AG09319 (cell line): ENCODE measurements around the gene CCDC116.

ENCODE experiments used
- DNase-seq: peaks from one replicate; pipeline ENCODE4 v3.0.0-alpha.2; 2010; ENCODE audit warnings: low read depth; ENCODE audit errors: extremely low read depth
- TF ChIP-seq, protein P1 (sequence below): IDR thresholded peaks from 2 replicates; pipeline ENCODE4 v1.5.1; 2011; ENCODE audit warnings: low read depth, mild to moderate bottlenecking, inconsistent platforms, low read length, moderate library complexity

The CCDC116 gene

DNA sequence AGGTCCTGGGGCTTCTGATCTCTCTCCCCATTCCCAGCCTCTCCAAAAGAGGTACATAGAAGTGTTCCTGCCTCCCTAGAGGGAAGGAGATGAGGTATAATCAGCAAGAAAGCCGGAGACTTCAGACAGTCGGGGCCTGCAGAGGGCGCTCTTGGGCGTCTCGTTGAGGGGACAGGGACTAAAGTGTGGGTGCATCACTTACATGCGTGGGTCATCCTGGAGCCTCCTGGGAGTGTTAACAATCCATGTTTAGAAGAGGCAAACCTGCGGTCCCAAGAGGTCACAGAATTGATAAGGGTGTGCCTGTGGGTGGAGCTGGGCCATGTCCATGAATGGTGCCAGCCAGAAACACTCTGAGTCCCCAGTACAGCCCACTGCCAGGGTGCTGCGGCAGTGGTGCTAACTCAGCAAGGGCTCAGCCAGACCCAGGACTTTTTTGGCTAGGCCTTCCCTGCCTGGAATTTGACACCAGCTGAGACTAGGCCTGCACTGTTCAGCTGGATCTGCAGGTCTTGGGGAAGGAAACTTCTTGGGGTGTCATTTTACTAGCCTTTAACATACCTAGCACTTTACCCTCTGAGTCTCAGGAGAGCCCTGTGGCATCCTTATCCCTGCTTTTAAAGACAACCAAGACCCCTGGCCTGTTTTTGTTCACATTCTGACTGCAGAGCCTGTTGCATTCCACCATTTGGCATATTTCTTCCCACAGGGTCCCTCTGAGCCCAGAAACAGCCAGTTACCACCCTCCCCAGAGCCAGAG lies 8.3 kb upstream of the CCDC116 start:
- TF ChIP-seq, protein P1, sequence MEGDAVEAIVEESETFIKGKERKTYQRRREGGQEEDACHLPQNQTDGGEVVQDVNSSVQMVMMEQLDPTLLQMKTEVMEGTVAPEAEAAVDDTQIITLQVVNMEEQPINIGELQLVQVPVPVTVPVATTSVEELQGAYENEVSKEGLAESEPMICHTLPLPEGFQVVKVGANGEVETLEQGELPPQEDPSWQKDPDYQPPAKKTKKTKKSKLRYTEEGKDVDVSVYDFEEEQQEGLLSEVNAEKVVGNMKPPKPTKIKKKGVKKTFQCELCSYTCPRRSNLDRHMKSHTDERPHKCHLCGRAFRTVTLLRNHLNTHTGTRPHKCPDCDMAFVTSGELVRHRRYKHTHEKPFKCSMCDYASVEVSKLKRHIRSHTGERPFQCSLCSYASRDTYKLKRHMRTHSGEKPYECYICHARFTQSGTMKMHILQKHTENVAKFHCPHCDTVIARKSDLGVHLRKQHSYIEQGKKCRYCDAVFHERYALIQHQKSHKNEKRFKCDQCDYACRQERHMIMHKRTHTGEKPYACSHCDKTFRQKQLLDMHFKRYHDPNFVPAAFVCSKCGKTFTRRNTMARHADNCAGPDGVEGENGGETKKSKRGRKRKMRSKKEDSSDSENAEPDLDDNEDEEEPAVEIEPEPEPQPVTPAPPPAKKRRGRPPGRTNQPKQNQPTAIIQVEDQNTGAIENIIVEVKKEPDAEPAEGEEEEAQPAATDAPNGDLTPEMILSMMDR, result peak; percentile 44
- no peak for DNase-seq

DNA sequence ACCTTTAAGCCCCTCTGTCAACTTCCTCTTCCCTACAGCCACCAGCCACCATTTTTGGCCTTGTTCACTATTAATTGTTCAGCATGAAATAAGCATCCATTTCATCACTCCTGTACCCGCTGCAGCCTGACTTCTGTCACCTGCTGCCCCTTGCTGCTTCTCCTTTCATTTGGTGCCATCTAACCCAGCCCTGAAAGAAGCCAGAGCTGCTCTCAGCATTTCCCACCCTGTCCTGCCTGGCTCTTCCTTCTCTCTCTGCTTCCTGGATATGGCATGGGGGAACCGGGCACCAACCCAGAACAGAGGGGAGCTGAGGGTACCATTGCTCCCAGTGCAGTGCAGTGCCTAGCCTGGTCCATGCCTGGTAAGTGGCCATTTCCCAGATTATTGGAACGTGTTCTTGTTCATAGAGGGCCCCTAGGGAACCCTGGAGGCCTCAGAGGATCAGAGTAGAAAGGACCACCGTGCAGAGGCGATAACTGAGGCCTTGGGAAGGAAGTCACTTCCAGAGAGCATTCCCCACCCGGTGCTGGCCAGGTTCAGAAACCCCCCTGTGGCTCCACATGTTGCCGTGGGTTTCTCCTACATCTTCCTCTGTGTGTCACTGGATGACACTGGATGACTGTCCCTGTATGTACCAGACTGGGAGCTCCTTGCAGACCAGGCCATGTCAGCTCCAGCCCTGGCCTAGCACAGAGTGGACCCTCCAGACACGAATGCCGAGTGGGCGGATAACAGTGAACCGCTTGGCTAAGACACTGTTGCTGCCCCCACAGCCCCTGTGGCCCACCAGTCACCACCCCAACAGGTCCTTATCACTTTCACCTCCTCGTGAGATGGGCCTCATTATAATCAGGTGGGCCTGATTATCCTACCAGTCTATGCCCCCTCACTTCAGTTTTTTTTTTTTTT lies 7.4 kb upstream of the CCDC116 start:
- TF ChIP-seq, protein P1, result no peak
- DNase-seq, result no peak

DNA sequence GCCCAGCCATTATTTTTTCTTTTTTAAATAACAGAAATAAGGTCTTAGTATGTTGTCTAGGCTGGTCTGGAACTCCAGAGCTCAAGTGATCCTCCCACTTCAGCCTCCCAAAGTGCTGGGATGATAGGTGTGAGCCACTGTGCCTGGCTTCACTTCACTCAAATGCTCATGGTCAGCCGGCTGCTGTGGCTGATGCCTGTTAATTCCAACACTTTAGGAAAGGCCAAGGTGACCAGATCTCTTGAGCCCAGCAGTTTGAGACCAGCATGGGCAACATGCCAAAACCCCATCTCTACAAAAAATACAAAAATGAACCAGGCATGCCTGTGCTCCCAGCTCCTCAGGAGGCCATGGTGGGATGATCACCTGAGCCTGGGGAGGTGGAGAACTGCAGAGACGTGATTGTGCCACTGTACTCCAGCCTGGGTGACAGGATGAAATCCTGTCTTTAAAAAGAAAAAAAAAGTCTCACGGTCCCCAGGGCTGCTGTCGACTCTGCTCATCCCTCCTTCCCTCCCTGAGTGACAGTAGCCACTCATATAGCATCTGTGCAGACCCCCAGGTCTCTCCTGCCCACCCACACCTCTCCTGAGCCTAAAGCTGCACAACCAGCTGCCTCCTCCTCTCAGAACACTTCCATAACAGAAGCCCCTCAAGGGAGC lies 6.4 kb upstream of the CCDC116 start:
- TF ChIP-seq, protein P1, result no peak
- DNase-seq, result no peak

DNA sequence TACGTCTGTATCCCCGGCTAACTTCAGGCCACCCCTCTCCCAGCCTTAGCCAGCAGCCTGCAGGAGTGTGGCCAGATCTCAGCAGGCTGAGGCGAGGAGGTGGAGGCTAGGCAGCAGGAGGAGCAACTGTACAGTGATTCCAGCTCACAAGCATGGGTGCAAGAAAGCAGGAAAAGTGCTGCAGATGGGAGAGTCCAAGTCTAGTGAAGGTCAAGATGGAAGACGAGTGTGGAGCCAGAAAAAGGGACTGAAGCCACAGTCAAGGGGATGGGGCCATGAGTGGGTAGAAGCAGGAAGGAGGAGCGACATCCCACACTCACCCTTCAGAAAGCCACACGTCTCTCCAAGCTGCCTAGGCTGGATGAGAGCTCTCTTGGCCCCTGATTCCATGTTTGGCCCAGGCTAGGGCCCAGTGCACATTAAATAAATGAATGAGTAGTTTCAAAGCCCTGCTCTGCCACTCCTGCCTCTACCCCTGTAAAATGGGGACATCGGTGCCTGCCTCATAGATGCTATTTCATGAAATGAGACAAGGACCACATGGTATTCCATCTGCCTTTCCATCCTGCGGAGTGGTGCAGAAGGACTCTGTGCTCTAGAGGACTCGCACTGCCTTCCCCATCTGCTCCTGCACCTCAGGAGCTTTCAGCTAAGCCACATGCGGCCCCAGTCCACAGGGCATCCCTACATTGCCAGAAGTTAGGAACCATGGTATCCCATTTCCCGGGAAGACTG lies 5.7 kb upstream of the CCDC116 start:
- TF ChIP-seq, protein P1, result no peak
- no peak for DNase-seq

DNA sequence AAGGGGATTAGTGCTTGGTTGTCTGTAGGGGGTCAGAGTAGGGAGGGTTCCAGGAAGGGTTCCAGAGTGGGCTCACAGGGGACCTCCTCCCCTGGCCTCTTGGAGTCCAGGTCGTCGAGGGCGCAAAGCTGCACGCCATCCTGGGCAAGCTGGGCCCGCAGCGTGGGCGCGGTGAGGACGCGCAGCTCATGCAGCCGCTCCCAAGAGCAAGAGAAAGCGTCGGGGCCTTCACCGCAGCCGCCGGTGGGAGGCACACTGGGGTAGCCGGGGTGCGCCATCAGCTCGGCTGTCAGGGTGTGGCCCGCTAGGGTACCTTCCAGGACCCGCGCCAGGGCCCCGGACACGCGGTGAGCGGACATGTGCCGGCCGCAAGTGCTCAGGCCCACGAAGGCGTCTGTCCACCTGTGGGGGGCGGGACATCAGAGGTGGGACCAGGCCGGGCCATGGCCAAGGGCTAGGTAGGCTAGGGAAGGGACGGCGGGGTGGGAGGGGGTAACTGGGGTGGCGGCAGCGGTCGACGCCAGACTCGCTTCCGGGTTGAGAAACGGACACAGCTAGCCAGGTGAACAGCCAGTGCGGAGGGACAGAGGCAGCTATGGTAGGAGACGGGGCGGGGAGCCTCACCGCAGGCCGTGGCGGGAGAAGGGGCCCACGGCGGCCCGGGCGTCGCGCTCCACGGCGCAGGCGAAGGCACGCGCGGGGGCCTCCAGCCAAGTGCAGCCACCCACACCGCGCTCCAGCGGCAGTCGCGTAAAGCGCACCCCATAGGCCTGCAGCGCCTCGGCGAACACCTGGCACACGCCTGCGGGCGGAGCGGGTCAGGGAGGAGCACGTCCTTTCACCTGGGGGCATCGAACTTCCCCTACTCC lies 3.9 kb upstream of the CCDC116 start:
- DNase-seq, result no peak
- TF ChIP-seq, protein P1, result no peak
